ENCODE measurements around the gene CLIC6.

CLIC6 gene

GRCh38 chr21:34668803-34669148, at the start of gene CLIC6:
TSS of gene CLIC6 (plus strand) at chr21:34668994. CDS start at chr21:34669389, 395 bp downstream.
- no peak for DNase-seq

- no peak for DNase-seq
Observed at GRCh38 chr21:34619841-34620665, 48.7 kb upstream of the CLIC6 start.

- no peak for DNase-seq
Observed at GRCh38 chr21:34621434-34622350, 47.1 kb upstream of the CLIC6 start.

GRCh38 chr21:34623516-34623915, 45.3 kb upstream of the CLIC6 start:
- no peak for DNase-seq

- DNase-seq = no peak
Observed at GRCh38 chr21:34625030-34625593, 43.7 kb upstream of the CLIC6 start.

GRCh38 chr21:34626131-34626530, 42.7 kb upstream of the CLIC6 start:
- no peak for DNase-seq

- DNase-seq = peak in 17 of 56 donors; percentile 1 to 37 (median 11)
Observed at GRCh38 chr21:34630536-34631143, 38.2 kb upstream of the CLIC6 start.

GRCh38 chr21:34632498-34632897, 36.3 kb upstream of the CLIC6 start:
- DNase-seq = no peak

- DNase-seq = no peak
Observed at GRCh38 chr21:34635307-34635706, 33.5 kb upstream of the CLIC6 start.

- no peak for DNase-seq
Observed at GRCh38 chr21:34636961-34637360, 31.8 kb upstream of the CLIC6 start.

- DNase-seq = no peak
Observed at GRCh38 chr21:34639250-34639649, 29.5 kb upstream of the CLIC6 start.

GRCh38 chr21:34639882-34640788, 28.7 kb upstream of the CLIC6 start:
- no peak for DNase-seq

- DNase-seq = no peak
Observed at GRCh38 chr21:34640858-34641257, 27.9 kb upstream of the CLIC6 start.

GRCh38 chr21:34642211-34643075, 26.4 kb upstream of the CLIC6 start:
- no peak for DNase-seq

- no peak for DNase-seq
Observed at GRCh38 chr21:34644825-34645224, 24.0 kb upstream of the CLIC6 start.

GRCh38 chr21:34647555-34647954, 21.2 kb upstream of the CLIC6 start:
- no peak for DNase-seq

GRCh38 chr21:34648739-34649297, 20.0 kb upstream of the CLIC6 start:
- no peak for DNase-seq

- no peak for DNase-seq
Observed at GRCh38 chr21:34649400-34649799, 19.4 kb upstream of the CLIC6 start.

- DNase-seq = no peak
Observed at GRCh38 chr21:34650861-34651431, 17.8 kb upstream of the CLIC6 start.
